ENCODE data around the gene XPR1.
"Not testable (repeated sequence)": the region's sequence is repeated elsewhere in the genome, so short reads cannot be mapped to it uniquely, and the experiment has no call there.

The XPR1 gene

GRCh38 chr1:180815188-180815587 is 183.4 kb downstream of the XPR1 start:
- no peak overlapping the region for H3K4me3 ChIP-seq (ENCODE audit: low read length)
- H3K4me1 ChIP-seq (ENCODE audit: low read length) = no peaks in the 10 kb centered on the region
- H3K4me2 ChIP-seq (ENCODE audit: low read length) = no peak overlapping the region
- H3K9me3 ChIP-seq (ENCODE audit: insufficient read depth, low read length) = no peaks in the 10 kb centered on the region
- H3K27me3 ChIP-seq (ENCODE audit: low read depth, low read length) = no peaks in the 10 kb centered on the region
- H3K79me2 ChIP-seq (ENCODE audit: low read length) = no peaks in the 10 kb centered on the region
- H3K9ac ChIP-seq (ENCODE audit: low read length) = no peak overlapping the region
- no peak overlapping the region for H3K27ac ChIP-seq (ENCODE audit: low read length)
- no peaks in the 10 kb centered on the region for H4K20me1 ChIP-seq (ENCODE audit: insufficient read depth, low read length)
- TF ChIP-seq CTCF (IDR thresholded peaks at IDR 0.05; ENCODE audit: low read depth, low read length) (no peak), EZH2phosphoT487 (IDR thresholded peaks at IDR 0.05; ENCODE audit: low read depth) (no peak)
- H2AFZ ChIP-seq (ENCODE audit: low read depth, low read length) = no peak overlapping the region
- no peaks in the 10 kb centered on the region for H3K36me3 ChIP-seq (replicated peaks; ENCODE audit: low read depth, low read length)

DNA sequence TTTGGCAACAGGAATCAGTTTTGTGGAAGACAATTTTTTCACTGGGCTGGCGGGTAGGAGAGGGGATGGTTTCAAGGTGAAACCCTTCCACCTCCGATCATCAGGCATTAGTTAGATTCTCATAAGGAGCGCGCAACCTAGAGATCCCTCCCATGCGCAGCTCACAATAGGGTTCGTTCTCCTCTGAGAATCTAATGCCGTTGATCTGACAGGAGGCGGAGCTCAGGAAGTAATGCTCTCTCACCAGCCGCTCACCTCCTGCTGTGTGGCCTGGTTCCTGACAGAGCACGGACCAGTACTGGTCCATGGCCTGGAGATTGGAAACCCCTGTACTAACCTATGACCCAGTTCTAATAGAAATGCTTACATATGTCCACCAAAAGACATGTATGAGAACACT is 184.3 kb downstream of the XPR1 start:
- Histone ChIP-seq H3K4me3 (ENCODE audit: low read length) (no peak overlapping the region), H3K9me3 (ENCODE audit: insufficient read depth, low read length) (no peaks in the 10 kb centered on the region), H3K36me3 (replicated peaks; ENCODE audit: low read depth, low read length) (no peaks in the 10 kb centered on the region), H3K4me1 (ENCODE audit: low read length) (no peaks in the 10 kb centered on the region), H4K20me1 (ENCODE audit: insufficient read depth, low read length) (no peaks in the 10 kb centered on the region), H3K27ac (ENCODE audit: low read length) (no peak overlapping the region), H3K9ac (ENCODE audit: low read length) (no peak overlapping the region), H3K79me2 (ENCODE audit: low read length) (no peaks in the 10 kb centered on the region), H3K27me3 (ENCODE audit: low read depth, low read length) (no peaks in the 10 kb centered on the region), H2AFZ (ENCODE audit: low read depth, low read length) (no peak overlapping the region), H3K4me2 (ENCODE audit: low read length) (no peak overlapping the region)
- no peak for TF ChIP-seq EZH2phosphoT487 (IDR thresholded peaks at IDR 0.05; ENCODE audit: low read depth)
- no peak for TF ChIP-seq CTCF (IDR thresholded peaks at IDR 0.05; ENCODE audit: low read depth, low read length)

DNA sequence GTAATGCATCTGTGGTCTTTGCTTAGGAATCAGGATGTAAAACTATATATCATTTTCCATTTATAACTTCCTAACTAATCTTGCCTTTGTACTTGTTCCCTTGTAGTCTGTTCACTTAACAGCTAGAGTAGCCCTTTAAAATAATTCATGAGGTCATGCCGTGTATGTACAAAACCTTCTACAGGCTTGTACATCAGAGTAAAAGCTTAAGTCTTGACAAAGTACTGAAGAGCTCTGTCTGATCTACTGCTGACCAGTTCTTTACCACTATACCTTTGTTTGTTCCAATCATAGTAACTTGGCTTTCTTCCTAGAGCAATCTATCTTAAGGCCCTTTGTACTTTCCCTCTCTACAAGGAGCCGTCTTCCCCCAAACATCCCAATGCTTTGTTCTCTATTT is 190.1 kb downstream of the XPR1 start:
- Histone ChIP-seq H3K79me2 (ENCODE audit: low read length) (no peaks in the 10 kb centered on the region), H3K4me3 (ENCODE audit: low read length) (no peak overlapping the region), H3K4me1 (ENCODE audit: low read length) (no peaks in the 10 kb centered on the region), H4K20me1 (ENCODE audit: insufficient read depth, low read length) (no peaks in the 10 kb centered on the region), H3K27ac (ENCODE audit: low read length) (no peak overlapping the region), H3K4me2 (ENCODE audit: low read length) (no peak overlapping the region), H3K9ac (ENCODE audit: low read length) (no peak overlapping the region), H3K36me3 (replicated peaks; ENCODE audit: low read depth, low read length) (no peaks in the 10 kb centered on the region), H3K9me3 (ENCODE audit: insufficient read depth, low read length) (no peaks in the 10 kb centered on the region), H3K27me3 (ENCODE audit: low read depth, low read length) (no peaks in the 10 kb centered on the region), H2AFZ (ENCODE audit: low read depth, low read length) (no peak overlapping the region)
- TF ChIP-seq EZH2phosphoT487 (IDR thresholded peaks at IDR 0.05; ENCODE audit: low read depth) (no peak), CTCF (IDR thresholded peaks at IDR 0.05; ENCODE audit: low read depth, low read length) (no peak)

GRCh38 chr1:180831507-180831906 is 199.7 kb downstream of the XPR1 start:
- H3K4me3 ChIP-seq (ENCODE audit: low read length); H3K9ac ChIP-seq (ENCODE audit: low read length); H3K9me3 ChIP-seq (ENCODE audit: insufficient read depth, low read length); H3K27me3 ChIP-seq (ENCODE audit: low read depth, low read length); H3K36me3 ChIP-seq (replicated peaks; ENCODE audit: low read depth, low read length); H3K27ac ChIP-seq (ENCODE audit: low read length); H3K4me2 ChIP-seq (ENCODE audit: low read length); H4K20me1 ChIP-seq (ENCODE audit: insufficient read depth, low read length); H3K79me2 ChIP-seq (ENCODE audit: low read length); H2AFZ ChIP-seq (ENCODE audit: low read depth, low read length); H3K4me1 ChIP-seq (ENCODE audit: low read length): not testable (repeated sequence)

GRCh38 chr1:180833180-180833579 is 201.4 kb downstream of the XPR1 start:
- H3K9ac ChIP-seq (ENCODE audit: low read length); H3K36me3 ChIP-seq (replicated peaks; ENCODE audit: low read depth, low read length); H3K9me3 ChIP-seq (ENCODE audit: insufficient read depth, low read length); H2AFZ ChIP-seq (ENCODE audit: low read depth, low read length); H3K79me2 ChIP-seq (ENCODE audit: low read length); H3K27me3 ChIP-seq (ENCODE audit: low read depth, low read length); H3K27ac ChIP-seq (ENCODE audit: low read length); H3K4me1 ChIP-seq (ENCODE audit: low read length); H4K20me1 ChIP-seq (ENCODE audit: insufficient read depth, low read length); H3K4me2 ChIP-seq (ENCODE audit: low read length); H3K4me3 ChIP-seq (ENCODE audit: low read length): not testable (repeated sequence)
